AG04450 (cell line): ENCODE data around the gene PGAM2. TPM values are rescaled to one million over a fixed set of nuclear protein-coding genes. Genes with fewer than 3 reads are reported as not detected.

ENCODE experiments used
- CTCF ChIA-PET: fragments of 300-600, 350-600 bp; formaldehyde crosslinking; extraction: SDS; loops from one replicate; lab custom pipeline; 2022; ENCODE audit warnings: antibody characterized with exemption, inconsistent platforms; lab: Charles Lee
- POLR2A ChIA-PET: fragments of 350-600 bp; formaldehyde crosslinking; extraction: SDS; loops from one replicate; lab custom pipeline; 2021; ENCODE audit warnings: antibody characterized with exemption, inconsistent platforms; lab: Yijun Ruan, JAX
- DNase-seq: peaks from one replicate; pipeline ENCODE4 v3.0.0-alpha.2; 2011; ENCODE audit warnings: low read depth, low spot score
- H3K27ac ChIP-seq: one replicate; pipeline ENCODE4 v1.5.1; 2012; ENCODE audit warnings: low read depth, low read length, control low read depth
- H3K27me3 ChIP-seq: one replicate; pipeline ENCODE4 v1.6.0; 2012; ENCODE audit warnings: low read length; ENCODE audit not compliant: control insufficient read depth, insufficient read depth
- H3K4me3 ChIP-seq: 2 replicates; pipeline ENCODE4 v1.5.1; 2011; ENCODE audit warnings: mild to moderate bottlenecking, low read depth, low read length, control low read depth
- H3K9me3 ChIP-seq: 2 replicates; pipeline ENCODE4 v1.5.1; 2012; ENCODE audit warnings: low read length; ENCODE audit not compliant: control insufficient read depth, insufficient read depth
- polyA plus RNA-seq: library from polyadenylated mRNA; depleted of rRNA; stranded (reverse); fragments of >200 nt; gene quantifications from 2 replicates; pipeline ENCODE4 v1.2.3, GENCODE V29; 2011
- TF ChIP-seq, protein P1 (sequence below): IDR thresholded peaks from 2 replicates; pipeline ENCODE4 v1.5.1; 2011; ENCODE audit warnings: low read depth, low read length, control low read depth, inconsistent platforms

PGAM2 gene
- polyA plus RNA-seq, 1 experiment: not detected

DNA sequence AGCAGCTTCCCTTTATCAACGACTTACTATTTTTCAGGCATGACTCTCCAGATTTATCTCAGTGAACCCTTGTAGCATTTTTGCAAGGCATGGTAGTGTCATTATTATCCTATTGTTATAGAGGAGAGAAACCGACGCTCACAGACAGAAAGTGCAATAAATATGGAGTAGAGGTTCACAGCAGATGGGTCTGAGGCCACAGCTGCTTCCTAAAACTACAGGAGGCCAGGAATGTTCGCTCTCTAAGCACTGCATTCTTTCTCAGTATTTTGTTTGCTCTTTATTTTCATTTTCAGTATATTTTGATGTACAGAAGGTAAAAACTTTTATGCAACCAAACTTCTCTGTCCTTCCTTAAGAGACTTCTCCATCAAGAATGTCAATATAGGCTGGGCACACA, 34.3 kb upstream of the PGAM2 start:
- POLR2A ChIA-PET: interaction anchor here (0.8 kb wide), 1 partner anchor 23 kb away, joined by 4 read pairs; no protein-coding TSS in a partner anchor
- TF ChIP-seq, protein P1, sequence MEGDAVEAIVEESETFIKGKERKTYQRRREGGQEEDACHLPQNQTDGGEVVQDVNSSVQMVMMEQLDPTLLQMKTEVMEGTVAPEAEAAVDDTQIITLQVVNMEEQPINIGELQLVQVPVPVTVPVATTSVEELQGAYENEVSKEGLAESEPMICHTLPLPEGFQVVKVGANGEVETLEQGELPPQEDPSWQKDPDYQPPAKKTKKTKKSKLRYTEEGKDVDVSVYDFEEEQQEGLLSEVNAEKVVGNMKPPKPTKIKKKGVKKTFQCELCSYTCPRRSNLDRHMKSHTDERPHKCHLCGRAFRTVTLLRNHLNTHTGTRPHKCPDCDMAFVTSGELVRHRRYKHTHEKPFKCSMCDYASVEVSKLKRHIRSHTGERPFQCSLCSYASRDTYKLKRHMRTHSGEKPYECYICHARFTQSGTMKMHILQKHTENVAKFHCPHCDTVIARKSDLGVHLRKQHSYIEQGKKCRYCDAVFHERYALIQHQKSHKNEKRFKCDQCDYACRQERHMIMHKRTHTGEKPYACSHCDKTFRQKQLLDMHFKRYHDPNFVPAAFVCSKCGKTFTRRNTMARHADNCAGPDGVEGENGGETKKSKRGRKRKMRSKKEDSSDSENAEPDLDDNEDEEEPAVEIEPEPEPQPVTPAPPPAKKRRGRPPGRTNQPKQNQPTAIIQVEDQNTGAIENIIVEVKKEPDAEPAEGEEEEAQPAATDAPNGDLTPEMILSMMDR: no peak
- Histone ChIP-seq H3K9me3 (no peaks in the 10 kb centered on the region; the same call in 1 of the 2 replicates), H3K4me3 (no peak overlapping the region), H3K27me3 (no peaks in the 10 kb centered on the region), H3K27ac (no peak overlapping the region)
- CTCF ChIA-PET: interaction anchor here (0.6 to 1.4 kb wide), 2 partner anchors 14 to 73 kb away, joined by 3 to 6 read pairs; no protein-coding TSS in a partner anchor
- DNase-seq: no peak

DNA sequence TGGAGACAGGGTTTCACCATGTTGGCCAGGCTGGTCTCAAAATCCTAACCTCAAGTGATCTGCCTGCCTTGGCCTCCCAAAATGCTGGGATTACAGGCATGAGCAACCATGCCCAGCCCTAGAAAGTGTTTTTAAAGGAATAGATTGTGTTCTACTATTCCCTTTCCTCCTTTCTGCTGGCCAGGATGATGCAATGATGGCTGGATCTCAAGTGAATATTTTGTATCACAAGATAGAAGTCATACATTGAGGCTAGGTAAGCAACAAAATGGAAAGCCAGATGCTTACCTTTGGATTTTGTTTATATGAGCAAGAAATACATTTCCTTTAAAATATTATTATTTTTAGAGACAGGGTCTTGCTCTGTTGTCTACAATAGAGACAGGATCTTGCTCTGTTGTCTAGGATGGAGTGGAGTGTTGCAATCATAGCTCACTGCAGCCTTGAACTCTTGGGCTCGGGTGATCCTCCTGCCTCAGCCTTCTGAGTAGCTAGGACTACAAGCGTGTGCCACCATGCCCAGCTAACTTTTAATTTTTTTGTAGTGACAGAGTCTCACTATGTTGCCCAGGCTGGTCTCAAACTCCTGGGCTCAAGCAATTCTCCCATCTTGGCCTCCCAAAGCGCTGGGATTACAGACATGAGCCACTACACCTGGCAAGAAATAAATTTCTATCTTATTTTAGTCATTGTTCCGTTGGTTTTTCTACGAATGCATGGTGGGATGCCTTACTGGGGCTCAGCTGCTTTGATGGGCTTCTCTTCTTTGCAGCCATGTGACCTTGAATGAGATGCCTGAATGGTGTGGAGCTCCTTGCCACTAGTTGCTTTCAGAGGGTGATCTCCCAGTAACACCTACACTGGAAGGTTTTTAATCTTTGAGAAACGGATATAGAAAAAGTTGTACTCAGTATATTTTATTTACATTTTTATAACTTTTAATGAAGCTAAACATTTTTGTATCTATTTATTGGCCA, 33.0 kb upstream of the PGAM2 start:
- Histone ChIP-seq H3K27ac (no peak overlapping the region), H3K9me3 (no peaks in the 10 kb centered on the region), H3K27me3 (no peaks in the 10 kb centered on the region), H3K4me3 (no peak overlapping the region)
- ChIA-PET POLR2A (interaction anchor here (0.8 kb wide), 1 partner anchor 24 kb away, joined by 4 read pairs; no protein-coding TSS in a partner anchor), CTCF (interaction anchor here (1.4 kb wide), 1 partner anchor 13 kb away, joined by 6 read pairs; no protein-coding TSS in a partner anchor)
- DNase-seq: no peak
- TF ChIP-seq, protein P1: no peak

DNA sequence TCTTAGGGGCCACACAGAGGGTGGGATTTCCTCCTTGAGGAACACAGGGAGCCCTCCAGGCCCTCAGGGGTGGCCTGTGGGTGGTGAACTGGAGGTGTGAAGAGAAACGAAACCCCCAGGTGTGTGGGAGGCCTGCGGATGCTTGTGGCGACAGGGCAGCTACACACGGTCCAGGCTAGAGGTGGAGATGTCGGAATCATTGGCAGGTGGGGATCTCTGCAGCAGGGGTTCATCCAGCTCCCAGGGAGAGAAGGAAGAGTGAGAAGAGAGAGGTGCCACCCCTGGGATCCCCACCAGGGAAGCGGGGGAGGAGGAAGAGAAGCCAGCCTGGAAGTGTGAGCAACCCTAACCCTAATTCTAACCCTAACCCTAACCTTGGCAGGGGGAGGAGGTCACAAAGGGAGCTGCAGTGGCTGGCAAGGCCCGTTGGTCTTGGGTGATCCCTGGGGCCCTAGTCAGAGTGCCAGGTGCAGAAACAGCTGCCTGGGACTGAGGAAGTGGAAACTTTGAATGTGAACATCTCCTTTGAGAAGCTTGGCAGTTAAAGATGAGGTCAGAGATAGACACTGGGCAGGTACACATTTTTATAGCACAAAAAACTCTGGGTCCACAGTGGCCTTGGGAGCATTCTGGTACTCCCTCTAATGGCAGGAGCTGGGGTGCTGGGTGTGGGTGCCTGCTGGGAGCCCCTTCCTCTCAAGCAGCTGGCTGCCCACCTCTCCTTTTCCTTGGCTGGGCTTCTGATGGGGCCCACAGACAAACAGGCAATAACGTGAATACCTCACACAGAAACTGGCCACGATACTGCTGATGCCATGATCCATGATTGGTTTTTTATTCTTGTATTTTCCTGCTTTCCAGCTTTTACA, 31.9 kb upstream of the PGAM2 start:
- H3K9me3 ChIP-seq: no peaks in the 10 kb centered on the region
- CTCF ChIA-PET: no interaction called here
- H3K27ac ChIP-seq: no peak overlapping the region
- TF ChIP-seq, protein P1: no peak
- no peak for DNase-seq
- H3K4me3 ChIP-seq: no peak overlapping the region
- H3K27me3 ChIP-seq: no peaks in the 10 kb centered on the region
- POLR2A ChIA-PET: no interaction called here

DNA sequence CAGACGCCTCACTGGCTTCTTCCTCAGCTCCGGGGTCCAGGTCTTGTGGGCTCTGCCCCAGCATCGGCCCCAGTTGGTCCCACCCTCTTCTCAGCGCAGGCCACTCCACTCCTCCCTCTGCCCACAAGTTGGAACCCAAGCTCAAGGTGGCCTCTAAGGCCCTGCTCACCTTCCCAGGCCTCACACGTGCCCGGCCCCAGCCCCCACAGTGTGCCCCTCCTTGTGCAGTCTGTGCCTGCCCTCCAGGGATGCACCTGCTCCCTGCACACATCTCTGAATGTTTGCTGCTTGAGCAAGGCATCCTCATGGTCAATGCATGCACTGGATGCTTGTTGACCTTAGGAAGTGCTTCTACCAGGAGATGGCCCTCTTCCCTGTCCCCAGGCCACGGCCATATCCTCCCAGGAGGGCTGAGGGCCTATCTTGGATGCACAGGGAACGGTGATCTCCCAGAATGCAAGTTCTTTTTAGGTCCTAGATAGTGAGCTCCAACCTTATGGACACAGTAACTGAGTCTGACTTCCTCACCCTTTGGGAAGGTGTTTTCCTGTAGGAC, 31.0 kb upstream of the PGAM2 start:
- Histone ChIP-seq H3K4me3 (no peak overlapping the region), H3K27ac (no peak overlapping the region), H3K27me3 (no peaks in the 10 kb centered on the region), H3K9me3 (no peaks in the 10 kb centered on the region)
- no peak for DNase-seq
- POLR2A ChIA-PET: no interaction called here
- TF ChIP-seq, protein P1: no peak
- CTCF ChIA-PET: no interaction called here
